Osteoblast (primary cell): Measurements from ENCODE around the gene NUCKS1. TPM values are rescaled to one million over a fixed set of nuclear protein-coding genes. Genes with fewer than 3 reads are reported as not detected.

Experiments
- DNase-seq: peaks from one replicate; pipeline ENCODE4 v3.0.0; 2011; ENCODE audit warnings: low spot score, mixed read lengths; ENCODE audit not compliant: insufficient read length; ENCODE audit errors: missing footprints
- H2AFZ ChIP-seq: 2 replicates; pipeline ENCODE4 v1.6.0; 2011; ENCODE audit warnings: mild to moderate bottlenecking, low read length
- H3K27ac ChIP-seq: 2 replicates; pipeline ENCODE4 v1.5.1; 2011; ENCODE audit warnings: mild to moderate bottlenecking, low read depth, low read length, moderate library complexity
- H3K27me3 ChIP-seq: 2 replicates; pipeline ENCODE4 v1.6.0; 2012; ENCODE audit warnings: mild to moderate bottlenecking, control low read depth, inconsistent platforms, low read length, moderate library complexity; ENCODE audit not compliant: insufficient read depth
- H3K36me3 ChIP-seq: 2 replicates; pipeline ENCODE4 v1.5.1; 2011; ENCODE audit warnings: mild to moderate bottlenecking, low read length, control low read depth, moderate library complexity; ENCODE audit not compliant: insufficient read depth
- H3K4me1 ChIP-seq: 2 replicates; pipeline ENCODE4 v1.5.1; 2011; ENCODE audit warnings: mild to moderate bottlenecking, low read length, control low read depth, moderate library complexity; ENCODE audit not compliant: insufficient read depth
- H3K4me2 ChIP-seq: 2 replicates; pipeline ENCODE4 v1.6.0; 2011; ENCODE audit warnings: mild to moderate bottlenecking, low read length; ENCODE audit not compliant: insufficient read depth
- H3K4me3 ChIP-seq: fragments of 200-600 bp; sonication (generic); 3 replicates; pipeline ENCODE4 v1.5.1; 2012; ENCODE audit warnings: mild to moderate bottlenecking, low read length, inconsistent platforms; ENCODE audit not compliant: insufficient read depth
- H3K79me2 ChIP-seq: 2 replicates; pipeline ENCODE4 v1.6.0; 2012; ENCODE audit warnings: mild to moderate bottlenecking, low read length, control low read depth, inconsistent platforms; ENCODE audit not compliant: insufficient read depth
- H3K9me3 ChIP-seq: 2 replicates; pipeline ENCODE4 v1.5.1; 2011; ENCODE audit warnings: low read depth, low read length, control low read depth
- H4K20me1 ChIP-seq: 2 replicates; pipeline ENCODE4 v1.6.0; 2012; ENCODE audit warnings: mild to moderate bottlenecking, low read length, control low read depth; ENCODE audit not compliant: insufficient read depth
- total RNA-seq: library from RNA; depleted of rRNA; stranded (reverse); fragments of >200 nt; gene quantifications from 2 replicates; pipeline ENCODE4 v1.2.3, GENCODE V29; 2012
- TF ChIP-seq, protein P1 (sequence below): IDR thresholded peaks from 2 replicates; pipeline ENCODE4 v1.5.1; 2011; ENCODE audit warnings: mild to moderate bottlenecking, low read depth, low read length, moderate library complexity; ENCODE audit errors: extremely low read depth

The NUCKS1 gene
- total RNA-seq, 1 donor, result 140 TPM

GRCh38 chr1:205769641-205770365, 19.8 kb upstream of the NUCKS1 start:
- Histone ChIP-seq H3K27ac (no peak overlapping the region), H3K9me3 (no peaks in the 10 kb centered on the region), H3K79me2 (peaks cover 4% of the 10 kb centered on the region)

DNA sequence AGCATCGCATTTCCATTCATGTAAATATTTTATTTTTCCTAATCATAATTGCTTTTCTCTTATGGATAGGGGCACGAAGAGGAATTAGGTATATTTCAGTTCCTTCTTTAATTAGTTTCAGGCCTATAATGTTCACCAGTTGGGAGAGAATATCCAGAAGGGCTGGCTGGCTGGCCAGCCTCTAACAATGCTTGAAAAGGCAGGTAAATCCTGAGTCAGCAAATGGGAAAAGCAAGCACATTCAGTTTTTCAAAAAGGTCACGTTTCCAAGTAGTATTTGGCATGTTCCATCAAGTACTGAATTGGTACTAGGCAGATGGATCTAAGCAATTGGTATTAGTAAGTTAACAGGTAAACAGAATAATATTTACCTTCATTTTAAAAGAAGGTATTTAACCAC, 17.3 kb upstream of the NUCKS1 start:
- TF ChIP-seq, protein P1, sequence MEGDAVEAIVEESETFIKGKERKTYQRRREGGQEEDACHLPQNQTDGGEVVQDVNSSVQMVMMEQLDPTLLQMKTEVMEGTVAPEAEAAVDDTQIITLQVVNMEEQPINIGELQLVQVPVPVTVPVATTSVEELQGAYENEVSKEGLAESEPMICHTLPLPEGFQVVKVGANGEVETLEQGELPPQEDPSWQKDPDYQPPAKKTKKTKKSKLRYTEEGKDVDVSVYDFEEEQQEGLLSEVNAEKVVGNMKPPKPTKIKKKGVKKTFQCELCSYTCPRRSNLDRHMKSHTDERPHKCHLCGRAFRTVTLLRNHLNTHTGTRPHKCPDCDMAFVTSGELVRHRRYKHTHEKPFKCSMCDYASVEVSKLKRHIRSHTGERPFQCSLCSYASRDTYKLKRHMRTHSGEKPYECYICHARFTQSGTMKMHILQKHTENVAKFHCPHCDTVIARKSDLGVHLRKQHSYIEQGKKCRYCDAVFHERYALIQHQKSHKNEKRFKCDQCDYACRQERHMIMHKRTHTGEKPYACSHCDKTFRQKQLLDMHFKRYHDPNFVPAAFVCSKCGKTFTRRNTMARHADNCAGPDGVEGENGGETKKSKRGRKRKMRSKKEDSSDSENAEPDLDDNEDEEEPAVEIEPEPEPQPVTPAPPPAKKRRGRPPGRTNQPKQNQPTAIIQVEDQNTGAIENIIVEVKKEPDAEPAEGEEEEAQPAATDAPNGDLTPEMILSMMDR, result no peak
- Histone ChIP-seq H2AFZ (no peak overlapping the region), H3K36me3 (no peaks in the 10 kb centered on the region), H3K79me2 (no peaks in the 10 kb centered on the region), H3K4me2 (no peak overlapping the region), H3K27me3 (no peaks in the 10 kb centered on the region), H3K4me3 (no peak overlapping the region), H3K9me3 (no peaks in the 10 kb centered on the region), H3K27ac (no peak overlapping the region), H4K20me1 (no peaks in the 10 kb centered on the region), H3K4me1 (no peaks in the 10 kb centered on the region)
- DNase-seq, result no peak

More at GRCh38 chr1:205769641-205770365, 19.8 kb upstream of the NUCKS1 start:
- H3K27me3 ChIP-seq, result no peaks in the 10 kb centered on the region
- H3K36me3 ChIP-seq, result no peaks in the 10 kb centered on the region
- DNase-seq, result no peak
- peaks cover 3% of the 10 kb centered on the region for H3K4me1 ChIP-seq
- H3K4me3 ChIP-seq, result no peak overlapping the region
- H3K4me2 ChIP-seq, result no peak overlapping the region
- H4K20me1 ChIP-seq, result no peaks in the 10 kb centered on the region
- H2AFZ ChIP-seq, result no peak overlapping the region
- TF ChIP-seq, protein P1, result no peak

DNA sequence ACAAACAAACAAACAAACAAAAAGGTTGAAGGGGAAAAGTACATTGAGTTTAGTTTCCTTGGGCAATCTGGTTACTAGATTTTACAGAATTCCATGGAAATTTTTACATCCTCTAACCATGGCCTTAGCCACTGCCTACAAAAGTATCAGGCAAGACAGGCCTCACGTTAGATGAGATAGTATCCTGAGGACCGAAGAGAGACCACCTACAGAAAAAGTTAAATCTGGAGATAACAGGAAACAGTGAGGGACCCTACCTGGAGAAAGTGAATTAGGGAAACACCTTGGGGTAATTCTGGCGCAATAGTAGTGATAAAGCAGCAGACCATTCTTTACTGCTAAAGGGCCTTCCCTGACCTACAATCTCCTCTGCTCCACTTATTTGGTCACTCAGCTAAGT, 16.6 kb upstream of the NUCKS1 start:
- Histone ChIP-seq H3K36me3 (no peaks in the 10 kb centered on the region), H3K27ac (no peak overlapping the region), H3K4me2 (no peak overlapping the region), H3K79me2 (no peaks in the 10 kb centered on the region), H3K4me3 (no peak overlapping the region), H2AFZ (no peak overlapping the region), H3K4me1 (no peaks in the 10 kb centered on the region), H4K20me1 (no peaks in the 10 kb centered on the region), H3K9me3 (no peaks in the 10 kb centered on the region), H3K27me3 (no peaks in the 10 kb centered on the region)
- DNase-seq, result no peak
- TF ChIP-seq, protein P1, result no peak

DNA sequence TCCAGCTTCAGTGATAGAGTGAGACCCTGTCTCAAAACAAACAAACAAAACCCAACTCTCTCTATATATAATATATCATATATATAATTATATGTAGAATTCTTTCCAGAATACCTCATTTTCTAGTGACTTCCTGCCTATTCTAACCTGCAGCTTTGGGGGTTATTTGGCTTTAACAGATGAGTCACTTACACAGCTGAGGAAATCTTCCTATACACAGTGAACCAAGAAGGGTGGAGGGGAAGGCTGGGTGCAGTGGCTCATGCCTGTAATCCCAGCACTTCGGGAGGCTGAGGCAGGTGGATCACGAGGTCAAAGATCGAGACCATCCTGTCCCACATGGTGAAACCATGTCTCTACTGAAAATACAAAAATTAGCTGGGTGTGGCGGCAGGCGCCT, 16.1 kb upstream of the NUCKS1 start:
- Histone ChIP-seq H4K20me1 (no peaks in the 10 kb centered on the region), H2AFZ (no peak overlapping the region), H3K4me2 (no peak overlapping the region), H3K79me2 (no peaks in the 10 kb centered on the region), H3K36me3 (no peaks in the 10 kb centered on the region), H3K4me3 (no peak overlapping the region), H3K27me3 (no peaks in the 10 kb centered on the region), H3K27ac (no peak overlapping the region), H3K4me1 (no peaks in the 10 kb centered on the region), H3K9me3 (no peaks in the 10 kb centered on the region)
- peak; percentile 76 for DNase-seq
- TF ChIP-seq, protein P1, result no peak
